Transverse colon (tissue), 4 donors: ENCODE results near the gene ZNF792. TPM values are rescaled to one million over a fixed set of nuclear protein-coding genes. Genes with fewer than 3 reads are reported as not detected.
"Not testable (repeated sequence)": the region's sequence is repeated elsewhere in the genome, so short reads cannot be mapped to it uniquely, and the experiment has no call there.

Source experiments
- DNase-seq: peaks from one replicate; pipeline ENCODE4 v3.0.0-alpha.2; 2019
- H3K27ac ChIP-seq, 4 donors: fragments of 200-600 bp; sonication (generic); 2 replicates each; pipeline ENCODE4 v1.5.1; 2016 to 2018; ENCODE audit warnings: inconsistent platforms in 4 of 4
- H3K27me3 ChIP-seq: fragments of 200-600 bp; sonication (generic); 2 replicates; pipeline ENCODE4 v1.5.1; 2017; ENCODE audit warnings: inconsistent platforms
- H3K36me3 ChIP-seq, 4 donors: fragments of 200-600 bp; sonication (generic); 2 replicates each; pipeline ENCODE4 v1.5.1; 2017 to 2019; ENCODE audit warnings: inconsistent platforms in 4 of 4
- H3K4me1 ChIP-seq, 4 donors: fragments of 200-600 bp; sonication (generic); 2 replicates each; pipeline ENCODE4 v1.5.1; 2017 to 2020; ENCODE audit warnings: inconsistent platforms in 4 of 4
- H3K4me3 ChIP-seq, 4 donors: fragments of 200-600 bp; sonication (generic); 1 replicate in 1 of 4; 2 replicates in 3 of 4; pipeline versions ENCODE4 v1.5.1 to v1.6.1; 2017 to 2019; ENCODE audit warnings: inconsistent platforms in 4 of 4
- H3K9me3 ChIP-seq, 2 donors: fragments of 200-600 bp; sonication (generic); 2 replicates each; pipeline ENCODE4 v1.5.1; 2017 to 2019; ENCODE audit warnings: inconsistent platforms in 2 of 2
- CTCF ChIP-seq, 5 experiments: fragments of 200-600 bp in 3 of 5; fragments of 450-650 bp in 2 of 5; sonication (generic) in 3 of 5; IDR thresholded peaks; 1 replicate in 2 of 5; 2 replicates in 3 of 5; pipeline ENCODE4 v1.5.1; 2016 to 2017; ENCODE audit warnings: antibody characterized with exemption in 5 of 5, inconsistent platforms in 3 of 5, mild to moderate bottlenecking in 2 of 5, moderate library complexity in 1 of 5
- EP300 ChIP-seq: sonication (generic); formaldehyde crosslinking; IDR thresholded peaks from one replicate; pipeline ENCODE4 v1.6.1; 2017; ENCODE audit warnings: antibody characterized with exemption, low read depth
- POLR2A ChIP-seq: fragments of 450-650 bp; IDR thresholded peaks from one replicate; pipeline ENCODE4 v1.6.1; 2016; ENCODE audit warnings: antibody characterized with exemption, mild to moderate bottlenecking, moderate library complexity
- POLR2AphosphoS5 ChIP-seq, 3 donors: sonication (generic); formaldehyde crosslinking; IDR thresholded peaks; one replicate each; pipeline ENCODE4 v1.6.1; 2016; ENCODE audit warnings: antibody characterized with exemption in 3 of 3
- WGBS, 2 donors: methylation state at CpG; one replicate each; pipeline ENCODE4 v1.1.5; 2018; ENCODE audit warnings: low coverage in 1 of 2; 5-methylcytosine and 5-hydroxymethylcytosine counted together
- in situ Hi-C, 4 donors: fragments of 200-750 bp; cut with MboI; loops; one replicate each; pipeline versions ENCODE4 v1.15.0 to v1.15.1; 2017; ENCODE audit warnings: low sequenced_read_pairs in 3 of 4, low pct_ligation_motif_present in 1 of 4, low pct_unique_long_range_greater_than_20kb in 1 of 4
- intact Hi-C: fragments of 100-400 bp; cut with DNase I; formaldehyde crosslinking; loops from one replicate; pipeline ENCODE4 v1.15.1; 2023; ENCODE audit warnings: low total_unique reads
- total RNA-seq, 4 donors: library from RNA; depleted of rRNA; stranded (reverse); fragments of >200 nt; gene quantifications; one replicate each; pipeline ENCODE4 v1.1.0, GENCODE V29; 2016

Gene ZNF792
- total RNA-seq, 4 donors from 2014 or later, result 3.4 to 8.4 (median 6.5) TPM

GRCh38 chr19:35011091-35011689, 47.2 kb upstream of the ZNF792 start:
- intact Hi-C loops, result no loop called here
- Histone ChIP-seq H3K27me3 (no peaks in the 10 kb centered on the region), H3K4me1 (peaks cover 4 to 34% (median 17%) of the 10 kb centered on the region in 4 donors), H3K27ac (peak overlapping the region in 1 of 4 donors; percentile 2), H3K36me3 (no peaks in the 10 kb centered on the region), H3K9me3 (no peaks in the 10 kb centered on the region), H3K4me3 (no peak overlapping the region)
- no peak for DNase-seq
- WGBS, 2 donors, result 88% methylated on average over 13 of the region's 13 CpGs; no CpG with 5 or more reads in 1 of the 2 donors
- TF ChIP-seq POLR2AphosphoS5 (IDR thresholded peaks at IDR 0.05), result no peak
- no peak for TF ChIP-seq CTCF (IDR thresholded peaks at IDR 0.05)
- TF ChIP-seq EP300, result no peak
- no peak for TF ChIP-seq POLR2A
- in situ Hi-C loops, result loop anchor here in 1 of 4 donors (10.0 kb wide), 1 partner anchor 46 kb away; the partner anchor contains the start of gene ZNF792

- H3K4me1 ChIP-seq, result peaks cover 7 to 46% (median 31%) of the 10 kb centered on the region in 4 donors
- in situ Hi-C loops, result loop anchor here in 1 of 4 donors (10.0 kb wide), 1 partner anchor 45 kb away; the partner anchor contains the start of gene ZNF792
- WGBS, 2 donors, result 86 to 91% methylated on average over 7 to 36 of the region's 36 CpGs
These were observed 45.7 kb upstream of the ZNF792 start for GRCh38 chr19:35009424-35010415.

GRCh38 chr19:35008891-35009341, 44.9 kb upstream of the ZNF792 start:
- H3K9me3 ChIP-seq, result no peaks in the 10 kb centered on the region
- H3K27me3 ChIP-seq, result no peaks in the 10 kb centered on the region
- in situ Hi-C loops, result no loop called here
- H3K4me1 ChIP-seq, result peaks cover 7 to 52% (median 39%) of the 10 kb centered on the region in 4 donors
- DNase-seq, result no peak
- whole genome bisulfite sequencing, 2 donors, result 92 to 100% methylated on average over 1 to 12 of the region's 12 CpGs
- peak in 1 of 3 donors; percentile 30 for TF ChIP-seq POLR2AphosphoS5 (IDR thresholded peaks at IDR 0.05)
- TF ChIP-seq CTCF (IDR thresholded peaks at IDR 0.05), result no peak
- peak; percentile 37 for TF ChIP-seq EP300
- TF ChIP-seq POLR2A, result no peak
- intact Hi-C loops, result no loop called here
- no peaks in the 10 kb centered on the region for H3K36me3 ChIP-seq
- H3K4me3 ChIP-seq, result no peak overlapping the region
- peak overlapping the region in 2 of 4 donors; percentile 28 to 39 for H3K27ac ChIP-seq

More at GRCh38 chr19:35009424-35010415, 45.7 kb upstream of the ZNF792 start:
- no peak for DNase-seq
- TF ChIP-seq POLR2A (no peak), CTCF (IDR thresholded peaks at IDR 0.05) (no peak), EP300 (no peak), POLR2AphosphoS5 (IDR thresholded peaks at IDR 0.05) (no peak)
- Histone ChIP-seq H3K27me3 (no peaks in the 10 kb centered on the region), H3K4me3 (no peak overlapping the region), H3K36me3 (no peaks in the 10 kb centered on the region), H3K27ac (peak overlapping the region in 1 of 4 donors; percentile 39), H3K9me3 (no peaks in the 10 kb centered on the region)
- intact Hi-C loops, result no loop called here

GRCh38 chr19:35007427-35007826, 43.4 kb upstream of the ZNF792 start:
- H3K27me3 ChIP-seq, in situ Hi-C loops, H3K4me3 ChIP-seq, DNase-seq, H3K9me3 ChIP-seq, H3K36me3 ChIP-seq, intact Hi-C loops: not testable (repeated sequence)
- H3K4me1 ChIP-seq, result peaks cover 3 to 52% (median 43%) of the 10 kb centered on the region in 4 donors
- 95% methylated on average over 5 to 8 of the region's 8 CpGs for WGBS, 2 donors
- peak overlapping the region in 2 of 4 donors; percentile 52 to 95 for H3K27ac ChIP-seq
